Endometrium (tissue), 2 donors: Measurements from ENCODE around the gene METTL26.

Experiments used
- FAIRE-seq: peaks from 2 replicates; lab custom pipeline; 2012; peaks lifted over from hg19 to GRCh38; lab: Jason Lieb, UNC
- donor health status: control.
- donor health status: control.

Gene METTL26

DNA sequence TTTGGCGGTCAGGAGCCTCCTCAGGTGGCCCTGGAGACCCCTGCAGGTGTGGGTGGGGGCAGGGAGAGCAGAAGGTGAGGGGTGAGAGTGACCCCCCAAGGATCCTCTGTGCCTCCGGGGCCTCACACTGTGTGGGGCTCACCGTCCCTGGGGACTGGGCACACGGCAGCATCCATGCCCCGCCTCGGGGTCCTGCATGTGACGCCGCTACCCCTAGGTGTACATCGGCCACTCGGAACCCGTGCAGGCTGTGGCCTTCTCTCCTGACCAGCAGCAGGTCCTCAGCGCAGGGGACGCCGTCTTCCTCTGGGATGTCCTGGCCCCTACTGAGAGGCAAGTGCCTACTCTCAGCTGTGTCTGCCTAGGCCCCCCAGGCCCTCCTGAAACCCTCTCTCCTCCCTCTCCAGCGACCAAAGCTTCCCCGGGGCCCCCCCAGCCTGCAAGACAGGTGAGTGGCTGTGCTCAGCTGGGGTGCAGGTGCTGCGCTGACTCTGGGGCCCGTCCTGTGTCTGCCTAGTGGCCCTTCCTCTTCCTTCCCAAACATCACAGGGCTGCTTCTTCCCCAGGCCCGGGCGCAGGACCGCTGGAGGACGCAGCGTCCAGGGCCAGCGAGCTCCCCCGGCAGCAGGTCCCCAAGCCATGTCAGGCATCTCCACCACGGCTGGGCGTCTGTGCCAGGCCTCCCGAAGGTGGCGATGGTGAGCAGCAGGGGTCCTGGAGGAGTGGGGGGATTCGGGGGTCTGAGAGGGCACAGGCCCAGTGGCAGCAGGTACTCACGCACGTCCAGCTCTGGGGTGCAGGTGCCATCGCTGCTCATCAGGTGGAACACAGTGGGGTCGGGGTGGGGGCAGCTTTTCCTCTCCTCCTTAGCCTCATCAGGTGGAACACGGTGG, 22.8 kb upstream of the METTL26 start:
- FAIRE-seq = no peak

DNA sequence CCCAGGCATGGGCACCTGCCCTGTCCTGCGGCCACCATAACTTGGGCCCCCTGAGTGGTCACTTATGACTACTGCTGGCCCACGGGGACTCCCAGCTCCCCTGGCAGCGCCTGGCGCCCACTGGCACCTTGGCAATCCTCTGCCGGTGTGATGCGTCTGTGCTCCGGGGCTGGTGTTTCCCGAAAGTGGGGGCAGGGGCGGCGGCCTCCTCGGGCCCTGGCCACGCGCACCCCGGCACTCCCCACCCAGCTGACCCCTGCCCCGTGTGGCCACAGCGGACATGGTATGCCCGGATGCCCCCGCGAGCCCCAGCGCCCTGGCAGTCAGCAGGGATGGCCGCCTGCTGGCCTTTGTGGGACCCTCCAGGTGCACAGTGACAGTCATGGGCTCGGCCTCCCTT, 21.4 kb upstream of the METTL26 start:
- FAIRE-seq = no peak

DNA sequence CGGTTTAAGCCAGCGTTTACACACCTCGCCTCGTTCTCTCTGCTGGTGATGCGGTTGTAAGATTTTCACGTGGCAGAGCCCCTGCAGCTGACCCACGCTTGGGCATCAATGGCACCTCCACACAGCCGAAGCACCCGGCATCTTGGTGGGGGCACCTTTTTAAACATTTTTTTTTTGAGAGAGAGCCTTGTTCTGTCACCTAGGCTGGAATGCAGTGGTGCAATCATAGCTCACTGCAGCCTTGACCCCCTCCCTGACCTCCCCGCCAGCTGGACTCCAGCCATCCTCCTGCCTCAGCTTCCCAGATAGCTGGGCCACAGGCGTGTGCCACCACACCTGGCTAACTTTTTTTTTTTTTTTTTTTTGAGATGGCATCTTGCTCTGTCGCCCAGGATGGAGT, 17.9 kb upstream of the METTL26 start:
- FAIRE-seq = no peak

DNA sequence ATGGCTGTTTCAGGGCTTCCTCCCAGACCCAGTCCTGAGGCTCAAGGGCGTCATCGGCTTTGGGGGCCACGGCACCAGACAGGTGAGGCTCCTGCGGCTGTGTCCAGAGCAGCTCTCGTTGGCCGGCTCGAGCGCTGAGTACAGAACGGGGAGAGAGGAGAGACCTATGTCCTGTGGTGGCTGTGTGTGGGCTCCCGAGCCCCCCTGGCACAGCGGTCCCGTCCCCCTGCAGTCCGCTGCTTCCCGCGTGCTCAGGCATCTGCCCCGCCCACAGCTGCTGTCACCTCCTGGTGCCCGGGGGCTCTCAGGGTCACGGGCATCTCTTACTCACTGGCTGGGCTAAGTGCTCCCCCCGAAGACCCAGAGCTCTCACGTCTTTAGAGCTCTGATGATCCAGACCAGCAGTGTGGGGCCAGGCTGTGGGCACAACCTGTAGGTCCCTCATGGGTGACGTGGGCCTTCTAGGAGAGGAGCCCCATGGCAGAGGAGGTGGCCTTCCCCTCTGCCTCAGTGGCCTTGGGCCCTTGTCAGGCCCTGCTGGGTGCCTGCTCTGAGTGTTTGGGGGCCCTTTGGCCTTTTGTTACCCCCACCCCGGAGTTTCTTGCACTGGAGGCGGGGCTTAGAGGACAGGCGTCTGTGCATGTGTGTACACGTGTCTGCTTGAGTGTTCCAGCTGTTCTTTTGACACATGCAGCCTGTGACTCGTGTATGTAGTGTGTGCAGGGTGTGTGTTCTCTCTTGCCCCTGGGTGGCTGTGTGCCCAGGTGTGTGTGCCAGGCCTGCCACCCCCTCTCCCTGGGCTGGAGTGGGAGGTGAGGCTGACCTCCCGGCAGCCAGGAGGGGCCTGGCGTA, 16.6 kb upstream of the METTL26 start:
- FAIRE-seq = no peak

DNA sequence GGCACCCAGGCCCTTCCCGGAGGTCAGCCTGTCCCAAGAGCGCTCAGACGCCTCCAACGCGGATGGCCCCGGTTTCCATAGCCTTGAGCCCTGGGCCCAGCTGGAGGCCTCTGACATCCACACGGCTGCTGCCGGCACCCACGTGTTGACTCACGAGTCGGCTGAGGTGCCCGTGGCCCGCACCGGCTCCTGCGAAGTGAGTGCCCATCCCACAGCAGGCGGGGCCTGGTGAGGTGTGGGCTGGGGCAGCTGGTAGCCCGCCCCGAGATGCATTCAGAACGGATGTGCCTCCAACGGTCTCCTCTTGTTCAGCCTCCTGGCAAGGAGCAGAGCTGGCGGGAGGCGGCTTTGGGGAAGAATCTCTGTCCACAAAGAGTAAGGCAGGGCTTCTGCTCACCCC, 15.7 kb upstream of the METTL26 start:
- no peak for FAIRE-seq

DNA sequence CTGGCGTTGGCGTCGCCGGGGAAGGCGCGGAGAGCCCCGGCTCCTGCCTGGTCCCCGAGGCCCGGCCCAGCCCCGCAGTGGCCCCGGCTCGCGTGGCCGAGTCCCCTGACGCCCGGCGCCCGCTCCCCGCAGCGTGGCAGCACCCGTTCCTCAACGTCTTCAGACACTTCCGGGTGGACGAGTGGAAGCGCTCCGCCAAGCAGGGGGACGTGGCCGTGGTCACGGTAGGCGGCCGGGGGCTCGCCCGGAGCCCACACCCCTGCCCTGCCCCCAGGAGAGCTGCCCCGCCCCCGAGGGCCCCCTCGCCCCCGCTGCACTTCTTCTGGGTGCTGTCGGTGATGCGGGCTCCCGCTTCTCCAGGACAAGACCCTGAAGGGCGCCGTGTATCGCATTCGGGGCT, 13.5 kb upstream of the METTL26 start:
- FAIRE-seq = no peak

DNA sequence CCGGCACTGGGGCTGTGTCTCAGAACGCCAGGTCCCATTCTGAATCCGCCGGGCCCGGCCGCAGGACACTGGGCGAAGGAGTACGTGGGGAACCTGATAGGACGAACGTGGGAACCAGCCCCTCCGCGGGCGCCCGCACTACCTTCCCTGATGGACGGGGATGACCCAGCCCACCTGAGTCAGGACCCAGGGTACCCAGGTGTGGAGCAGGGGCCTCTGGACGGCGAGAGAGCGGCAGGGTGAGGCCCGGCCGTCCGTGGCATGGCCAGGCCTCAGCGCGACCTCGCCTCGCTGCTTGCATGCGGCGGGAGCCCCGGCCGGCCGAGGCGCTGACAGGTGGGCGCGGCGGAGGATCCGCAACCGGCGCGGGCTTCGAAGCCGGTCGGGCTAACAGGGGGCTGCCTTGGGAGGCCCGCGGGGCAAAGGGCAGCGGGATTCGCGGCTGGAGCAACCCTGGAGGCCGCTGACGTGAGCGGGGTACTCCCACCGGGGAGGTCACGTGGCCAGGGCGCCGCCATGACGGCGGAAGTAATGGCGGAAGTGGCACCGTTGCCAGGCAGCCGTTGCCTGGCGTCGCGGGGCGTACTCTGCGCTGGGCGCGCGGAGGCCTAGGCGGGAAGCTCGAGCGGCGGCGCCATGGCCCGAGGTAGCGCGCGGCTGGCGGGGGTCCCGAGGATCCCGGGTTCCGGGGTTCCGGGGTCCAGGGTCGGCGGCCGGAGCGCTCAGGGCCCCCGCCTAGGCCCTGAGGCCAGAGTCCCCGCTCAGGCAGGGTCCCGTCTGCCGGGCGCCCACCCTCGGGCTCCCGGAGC, 12.9 kb upstream of the METTL26 start, which contains the start of gene WDR90:
TSS of gene WDR90 (plus strand) at position 585 of the 809 bp plus-strand sequence. CDS start at position 637, 52 bp downstream.
- no peak for FAIRE-seq

DNA sequence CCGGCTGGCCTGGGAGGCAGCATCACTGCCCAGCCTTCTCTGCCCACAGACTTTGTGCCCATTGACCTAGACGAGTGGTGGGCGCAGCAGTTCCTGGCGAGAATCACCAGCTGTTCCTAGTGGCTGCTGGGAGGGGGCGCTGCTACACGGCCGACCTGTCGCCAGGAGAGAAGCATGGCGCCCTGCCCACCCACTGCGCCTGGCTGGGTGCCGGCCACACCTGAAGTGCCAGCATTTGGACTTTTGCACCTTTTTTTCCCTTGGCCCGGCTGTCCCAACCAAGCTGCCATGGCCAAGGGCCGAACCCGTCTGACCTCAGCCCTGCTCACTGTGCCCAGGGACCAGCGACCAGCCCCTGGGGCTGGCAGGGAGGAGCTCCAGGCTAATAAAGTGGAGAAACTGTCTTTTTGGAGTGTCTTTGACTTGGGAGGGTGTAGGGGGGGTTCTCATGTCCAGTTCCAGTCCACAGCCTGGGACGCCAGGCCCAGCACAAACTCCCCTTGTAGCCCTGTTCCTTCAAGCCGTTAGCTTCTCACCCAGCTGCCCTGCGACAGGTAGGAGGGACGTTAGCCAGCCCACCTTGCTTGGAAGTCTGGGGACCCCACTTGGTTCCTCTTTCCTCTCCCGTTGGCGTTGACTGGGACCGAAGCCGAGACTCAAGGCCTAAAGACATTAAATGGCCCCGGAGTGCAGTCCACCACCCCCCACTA, 12.1 kb upstream of the METTL26 start:
- FAIRE-seq = no peak

DNA sequence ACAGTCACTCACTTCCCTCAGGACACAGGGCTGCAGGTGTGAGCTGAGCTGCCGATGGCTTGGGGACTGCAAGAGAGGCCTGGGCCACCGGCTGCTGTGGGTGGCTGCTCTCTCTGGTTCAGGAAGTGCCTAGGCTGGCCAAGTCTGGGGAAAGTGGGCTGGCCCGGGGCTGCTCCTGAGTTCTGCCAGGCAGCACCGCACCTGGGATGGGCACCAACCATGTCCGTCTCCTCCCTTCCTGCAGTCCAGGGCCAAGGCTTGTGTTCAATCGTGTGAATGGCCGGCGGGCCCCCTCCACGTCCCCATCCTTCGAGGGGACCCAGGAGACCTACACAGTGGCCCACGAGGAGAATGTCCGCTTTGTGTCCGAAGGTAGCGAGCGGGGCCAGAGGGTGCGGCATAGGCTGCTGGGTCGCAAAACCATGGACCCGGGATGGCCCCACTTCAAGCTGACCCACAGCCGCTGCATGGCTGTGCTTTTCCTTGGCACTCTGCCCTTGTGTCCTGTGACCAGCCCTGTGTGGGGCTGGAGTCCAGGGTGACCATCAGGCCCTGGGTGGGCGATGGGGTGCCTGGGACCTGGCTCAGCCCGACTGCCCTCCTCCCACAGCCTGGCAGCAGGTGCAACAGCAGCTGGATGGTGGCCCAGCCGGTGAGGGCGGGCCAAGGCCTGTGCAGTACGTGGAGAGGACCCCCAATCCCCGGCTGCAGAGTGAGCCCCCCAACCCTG, 11.2 kb upstream of the METTL26 start:
- no peak for FAIRE-seq

DNA sequence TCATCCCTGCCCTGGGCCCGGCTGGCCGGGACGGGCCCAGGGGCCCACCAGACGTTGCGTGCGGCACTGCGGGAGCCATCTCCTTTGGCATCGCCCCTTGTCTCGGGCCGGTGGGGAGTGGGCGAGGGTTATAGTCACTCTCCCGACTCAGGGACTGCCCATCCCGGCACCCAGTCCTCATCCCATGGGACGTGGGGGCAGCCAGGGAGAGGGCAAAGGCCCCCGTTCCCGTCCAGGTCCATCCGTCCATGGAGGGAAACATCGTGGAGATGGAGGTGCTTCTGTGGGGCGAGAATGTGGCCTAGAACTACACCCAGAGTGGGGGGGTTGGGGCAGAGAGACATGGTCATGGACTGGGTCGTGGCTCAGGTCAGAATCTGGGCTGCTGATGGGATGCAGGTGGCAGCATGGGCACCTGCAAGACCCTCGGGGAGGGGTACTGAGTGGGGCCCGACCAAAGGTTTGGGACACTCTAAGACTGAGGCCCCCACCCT, 10.6 kb upstream of the METTL26 start:
- FAIRE-seq = no peak

DNA sequence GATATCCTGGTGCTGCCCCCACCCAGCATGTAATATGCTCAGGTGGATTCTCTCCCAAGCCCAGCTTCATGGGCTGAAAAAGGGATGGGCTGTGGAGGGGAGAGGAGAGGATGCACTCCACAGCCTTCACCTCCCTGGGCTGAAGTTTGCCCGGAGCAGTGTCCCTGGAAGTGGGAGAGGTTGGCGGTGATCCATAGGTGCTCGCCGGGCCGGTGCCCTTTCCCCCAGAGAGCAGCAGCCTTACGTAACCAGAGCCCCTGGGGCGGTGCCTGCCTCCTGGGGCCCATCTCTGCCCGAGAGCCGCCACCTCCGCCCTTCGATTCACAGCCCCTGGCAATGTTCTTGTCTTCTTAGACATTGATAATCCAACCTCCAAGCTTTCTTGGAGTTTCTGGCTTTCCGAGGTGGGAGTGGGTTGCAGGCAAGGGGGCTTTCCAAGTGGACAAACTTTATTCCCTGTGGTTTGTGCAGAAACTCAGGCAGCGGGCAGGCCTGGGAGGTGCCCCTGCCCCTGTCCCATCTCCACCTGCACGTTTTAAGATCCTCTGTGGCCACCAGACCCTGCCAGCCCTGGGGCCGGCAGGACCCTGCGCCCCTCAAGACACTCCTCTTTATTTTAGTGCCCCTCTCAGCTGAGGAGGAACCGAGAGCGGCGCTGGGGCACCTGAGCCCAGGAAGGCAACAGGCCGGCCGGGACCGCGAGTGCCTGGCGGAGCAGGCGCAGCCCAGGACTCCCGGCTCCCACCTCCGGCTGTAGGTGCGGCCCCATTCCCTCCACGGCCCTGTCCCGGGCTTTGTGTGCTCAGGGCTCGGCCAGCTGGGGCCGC, 10.0 kb upstream of the METTL26 start:
- FAIRE-seq = no peak

DNA sequence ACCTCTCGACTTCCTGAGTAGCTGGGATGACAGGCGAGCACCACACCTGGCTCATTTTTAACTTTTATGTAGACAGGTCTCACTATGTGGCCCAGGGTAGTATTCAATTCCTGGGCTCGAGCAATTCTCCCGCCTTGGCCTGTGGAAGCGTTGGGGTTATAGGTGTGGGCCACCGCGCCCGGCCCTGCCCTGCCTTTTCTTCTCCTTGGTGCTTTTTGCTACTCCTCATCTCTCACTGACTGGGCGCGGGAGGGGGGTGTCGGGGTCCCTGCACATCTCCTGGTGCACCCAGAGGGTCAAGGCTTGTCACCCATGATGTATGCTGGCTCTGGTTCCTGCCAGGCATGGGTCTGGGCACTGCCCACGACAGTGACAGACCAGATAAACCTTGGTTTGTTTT, 8.5 kb upstream of the METTL26 start:
- no peak for FAIRE-seq

DNA sequence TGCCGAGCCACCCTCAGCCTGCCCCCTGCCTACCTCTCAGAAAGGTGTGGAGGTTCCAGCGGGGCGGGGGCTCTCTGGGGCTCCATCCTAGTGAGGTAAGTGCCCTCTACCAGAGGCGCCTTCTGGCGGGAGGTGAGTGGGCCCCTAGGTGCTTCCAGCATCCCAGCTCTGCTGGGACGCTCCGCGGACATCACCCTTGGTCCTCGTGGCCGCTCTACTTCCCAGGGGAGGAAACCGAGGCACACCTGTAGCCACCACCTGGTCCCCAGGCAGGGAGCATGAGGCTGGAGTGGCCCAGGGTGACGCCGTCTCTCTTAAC, 6.9 kb upstream of the METTL26 start:
- FAIRE-seq = no peak

DNA sequence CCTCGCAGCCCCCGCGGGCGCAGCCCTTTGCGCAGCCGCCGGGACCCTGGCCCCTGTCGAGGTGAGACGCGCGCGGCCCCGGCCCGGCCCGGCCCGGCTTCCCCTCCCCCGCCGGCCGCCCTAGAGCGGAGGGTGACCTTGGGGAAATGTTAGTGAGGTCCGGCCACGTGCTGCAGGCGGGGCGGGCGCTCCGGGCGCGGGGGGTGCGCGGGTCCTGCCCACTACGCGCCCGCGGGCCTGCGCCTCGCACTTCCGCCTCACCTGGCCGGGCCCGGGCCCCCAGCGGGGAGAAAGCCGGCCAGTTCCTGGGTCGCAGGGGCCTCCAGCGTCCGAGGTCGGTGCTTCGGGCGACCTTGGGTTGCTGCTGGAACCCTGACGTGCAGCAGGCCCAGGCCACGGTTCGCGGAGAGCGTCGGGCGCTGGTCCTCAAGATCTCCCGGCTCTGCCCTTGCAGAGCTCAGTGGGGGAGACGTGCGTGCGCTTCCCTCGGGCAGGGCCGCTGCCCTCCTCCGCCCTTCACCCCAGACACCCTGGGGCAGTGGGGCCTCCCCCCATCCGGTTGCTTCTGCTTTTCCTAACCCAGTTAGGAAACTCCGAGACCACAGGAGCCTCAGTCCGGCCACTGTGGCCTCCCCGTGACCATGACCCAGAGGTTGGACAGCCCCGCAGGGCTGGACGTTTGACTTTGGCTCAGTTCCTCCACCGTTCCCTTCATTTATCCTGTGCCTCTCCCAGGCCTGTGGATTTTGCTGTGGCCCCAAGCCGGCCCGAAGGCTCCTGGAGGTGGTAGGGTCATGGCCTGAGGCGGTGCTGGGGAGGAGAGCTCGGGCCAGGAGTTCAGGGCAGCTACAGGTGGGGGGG, 6.3 kb upstream of the METTL26 start:
- FAIRE-seq = no peak

DNA sequence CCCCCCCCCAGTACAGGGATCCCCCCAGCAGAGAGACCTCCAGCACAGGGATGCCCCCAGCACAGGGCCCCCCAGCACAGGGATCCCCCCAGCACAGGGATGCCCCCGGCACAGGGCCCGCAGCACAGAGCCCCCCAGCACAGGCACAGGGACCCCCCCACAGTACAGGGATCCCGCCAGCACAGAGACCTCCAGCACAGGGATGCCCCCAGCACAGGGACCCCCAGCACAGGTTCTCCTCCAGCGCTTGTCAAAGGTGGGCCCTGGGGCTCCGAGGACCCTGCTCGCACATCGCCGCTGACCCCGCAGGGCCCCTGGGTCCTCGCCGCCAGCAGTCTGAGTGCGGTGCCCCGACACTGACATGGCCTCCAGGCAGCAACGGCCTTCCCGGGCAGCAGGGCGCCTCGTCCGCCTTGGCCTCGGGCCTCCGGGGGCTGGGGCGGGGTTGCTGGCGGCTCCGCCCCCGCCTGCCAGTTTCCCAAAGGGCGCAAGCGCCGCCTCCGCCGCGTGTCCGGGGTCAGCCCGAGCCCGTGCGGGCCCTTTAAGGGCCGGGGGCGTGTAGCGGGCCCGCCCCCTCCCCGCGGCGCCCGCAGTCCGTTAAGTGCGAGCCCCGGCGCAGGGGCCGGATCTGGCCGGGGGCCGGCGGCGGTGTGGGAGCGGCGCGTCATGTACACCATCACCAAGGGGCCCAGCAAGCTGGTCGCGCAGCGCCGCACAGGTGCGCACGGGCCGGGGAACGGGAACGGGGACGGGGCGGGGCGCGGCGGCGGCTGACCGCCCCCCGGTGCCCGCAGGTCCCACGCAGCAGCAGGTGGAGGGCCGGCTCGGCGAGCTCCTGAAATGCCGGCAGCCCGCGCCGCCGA, 5.5 kb upstream of the METTL26 start, which contains the start of gene MCRIP2:
TSS of gene MCRIP2 (plus strand) at position 503 of the 863 bp plus-strand sequence. CDS start at position 667, 164 bp downstream.
- FAIRE-seq = no peak

DNA sequence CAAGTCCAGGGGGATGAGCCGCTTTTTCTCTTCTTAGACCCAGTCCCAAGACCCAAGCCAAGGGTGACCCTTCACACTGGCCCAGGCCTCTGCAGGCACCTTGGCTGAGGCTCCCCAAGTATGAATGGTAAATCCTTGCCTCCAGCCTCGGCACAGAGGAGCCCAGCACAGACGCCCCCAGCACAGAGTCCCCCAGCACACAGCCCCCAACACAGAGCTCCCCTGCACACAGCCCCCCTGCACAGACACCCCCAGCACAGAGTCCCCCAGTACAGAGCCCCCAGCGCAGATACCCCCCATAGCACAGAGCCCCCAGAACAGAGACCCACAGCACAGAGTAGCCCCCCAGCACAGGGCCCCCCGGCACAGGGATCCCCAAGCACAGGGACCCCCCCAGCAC, 4.5 kb upstream of the METTL26 start:
- FAIRE-seq = no peak

DNA sequence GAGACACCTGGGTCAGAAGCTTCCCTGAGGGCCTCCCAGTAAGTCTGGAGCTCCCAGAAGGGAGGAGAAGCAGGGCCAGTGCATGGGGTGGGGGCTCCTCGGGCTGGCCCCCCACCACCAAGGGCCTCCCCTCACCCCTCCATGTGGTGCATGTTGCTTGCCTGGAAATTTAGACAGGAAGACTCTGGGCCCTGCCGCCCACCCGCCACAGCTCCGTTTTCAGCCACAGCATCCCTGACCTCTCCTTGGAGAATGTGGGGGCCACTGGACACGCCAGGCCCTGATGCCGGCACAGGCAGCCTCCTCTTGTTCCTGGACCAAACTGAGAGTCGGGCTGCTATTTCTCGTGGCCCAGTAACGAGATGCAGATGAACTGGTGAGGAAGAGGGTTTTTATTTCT, 2.7 kb upstream of the METTL26 start:
- FAIRE-seq = no peak

DNA sequence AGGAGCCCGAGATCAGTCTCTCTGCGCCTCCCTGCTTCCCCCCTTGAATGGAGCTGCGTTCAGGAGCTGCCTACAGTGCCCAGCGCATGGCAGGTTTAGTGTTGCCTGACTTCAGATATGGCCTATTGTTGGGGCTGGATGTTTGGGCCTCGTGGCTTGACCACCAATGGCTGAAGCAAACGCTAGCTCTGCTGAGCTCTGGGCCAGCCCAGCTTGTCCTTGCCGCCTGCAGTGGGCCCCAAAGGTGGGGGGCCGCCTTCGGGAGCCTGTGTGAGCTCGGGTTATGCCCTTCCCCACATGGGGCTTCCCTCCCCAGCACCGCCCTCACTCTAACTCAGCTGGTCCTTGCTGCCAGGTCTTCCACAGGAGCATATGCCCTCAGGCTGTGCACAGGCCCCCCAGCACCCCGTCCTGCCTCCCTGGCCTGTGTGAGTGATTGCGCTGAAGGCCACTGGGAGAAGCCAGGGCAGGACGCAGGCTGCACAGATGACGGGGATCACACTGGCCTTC, 2.0 kb upstream of the METTL26 start:
- no peak for FAIRE-seq
